HG03442 (cell line): ENCODE results near the gene CHMP1A.

Source experiments
- ATAC-seq: cut with Tn5 transposase; IDR thresholded peaks from one replicate; pipeline ENCODE4 v1.9.1; 2021; ENCODE audit warnings: mild to moderate bottlenecking, moderate library complexity; ENCODE audit not compliant: unreplicated experiment

Gene CHMP1A

GRCh38 chr16:89607937-89608740 lies 49.4 kb downstream of the CHMP1A start:
- no peak for ATAC-seq

- no peak for ATAC-seq
Measured at GRCh38 chr16:89607453-89607852, 50.1 kb downstream of the CHMP1A start.

GRCh38 chr16:89606006-89606405 lies 51.5 kb downstream of the CHMP1A start:
- no peak for ATAC-seq

- no peak for ATAC-seq
Measured at GRCh38 chr16:89605186-89605970, 52.1 kb downstream of the CHMP1A start.

GRCh38 chr16:89604764-89605163 lies 52.7 kb downstream of the CHMP1A start:
- ATAC-seq, result no peak

- no peak for ATAC-seq
Measured at GRCh38 chr16:89602952-89603590, 54.4 kb downstream of the CHMP1A start.

GRCh38 chr16:89602273-89602951 lies 55.1 kb downstream of the CHMP1A start:
- no peak for ATAC-seq

GRCh38 chr16:89601906-89602272 lies 55.6 kb downstream of the CHMP1A start:
- no peak for ATAC-seq

- no peak for ATAC-seq
Measured at GRCh38 chr16:89600956-89601355, 56.6 kb downstream of the CHMP1A start.

- ATAC-seq, result no peak
Measured at GRCh38 chr16:89600427-89600826, 57.1 kb downstream of the CHMP1A start.

GRCh38 chr16:89599902-89600301 lies 57.6 kb downstream of the CHMP1A start:
- no peak for ATAC-seq

GRCh38 chr16:89599451-89599858 lies 58.1 kb downstream of the CHMP1A start:
- ATAC-seq, result no peak

GRCh38 chr16:89598199-89598598 lies 59.3 kb downstream of the CHMP1A start:
- no peak for ATAC-seq

- no peak for ATAC-seq
Measured at GRCh38 chr16:89596957-89597649, 60.4 kb downstream of the CHMP1A start.

- no peak for ATAC-seq
Measured at GRCh38 chr16:89596061-89596689, 61.3 kb downstream of the CHMP1A start.

GRCh38 chr16:89595330-89596060 lies 62.0 kb downstream of the CHMP1A start:
- no peak for ATAC-seq
